SH-SY5Y (cell line): ENCODE measurements around the gene SLC17A1.

Experiments used
- GATA2 ChIP-seq: IDR thresholded peaks from 2 replicates; pipeline ENCODE4 v1.6.1; 2011; ENCODE audit warnings: mild to moderate bottlenecking, low read depth, low read length
- GATA3 ChIP-seq: IDR thresholded peaks from 2 replicates; pipeline ENCODE4 v1.6.1; 2011; ENCODE audit warnings: low read depth, mild to moderate bottlenecking, low read length, moderate library complexity

The SLC17A1 gene

GRCh38 chr6:25852756-25853155, 20.9 kb upstream of the SLC17A1 start:
- TF ChIP-seq GATA2: no peak
- no peak for TF ChIP-seq GATA3

DNA sequence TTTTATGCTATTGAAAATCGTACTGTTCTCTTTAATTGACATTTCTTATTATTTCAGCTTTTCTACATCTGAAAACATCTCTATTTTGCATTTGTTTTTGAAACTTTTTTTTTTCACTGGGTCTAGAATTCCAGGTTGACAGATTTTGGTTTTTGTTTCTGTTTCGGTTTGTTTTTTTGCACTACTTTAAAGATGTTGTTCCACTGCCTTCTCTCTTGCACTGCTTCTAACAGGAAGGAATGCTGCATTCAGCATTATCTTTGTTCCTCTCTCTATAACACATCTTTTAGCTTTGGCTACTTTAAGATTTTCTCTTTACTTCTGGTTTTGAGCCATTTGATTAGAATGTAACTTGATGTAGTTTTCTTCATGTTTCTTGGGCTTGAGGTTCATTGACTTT, 20.1 kb upstream of the SLC17A1 start:
- TF ChIP-seq GATA2 (no peak), GATA3 (no peak)

GRCh38 chr6:25844518-25844917, 12.7 kb upstream of the SLC17A1 start:
- TF ChIP-seq GATA2: peak; percentile 66
- TF ChIP-seq GATA3: peak; percentile 54; the same call in 1 of the 2 replicates

DNA sequence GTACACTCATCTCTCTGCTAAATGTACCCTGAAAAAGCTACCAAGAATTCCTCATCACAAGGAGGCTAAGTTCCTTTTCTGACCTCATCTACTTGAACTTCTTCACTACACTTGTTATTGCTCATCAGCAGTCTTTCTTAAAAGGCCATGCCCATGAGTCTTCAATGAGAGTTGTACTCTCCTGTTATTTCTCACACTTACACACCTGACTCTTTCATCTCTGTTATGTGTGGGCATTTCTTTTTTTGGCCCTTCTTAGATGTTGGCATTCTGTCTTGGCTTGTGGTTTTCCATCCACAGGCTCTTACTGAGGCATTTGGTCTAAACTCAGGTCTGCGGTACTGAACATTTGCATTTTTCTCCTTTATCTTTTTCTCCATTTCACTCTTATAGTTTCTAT, 10.7 kb upstream of the SLC17A1 start:
- no peak for TF ChIP-seq GATA2
- TF ChIP-seq GATA3: no peak

- no peak for TF ChIP-seq GATA3
These were observed 3.8 kb upstream of the SLC17A1 start for GRCh38 chr6:25835442-25836283.

DNA sequence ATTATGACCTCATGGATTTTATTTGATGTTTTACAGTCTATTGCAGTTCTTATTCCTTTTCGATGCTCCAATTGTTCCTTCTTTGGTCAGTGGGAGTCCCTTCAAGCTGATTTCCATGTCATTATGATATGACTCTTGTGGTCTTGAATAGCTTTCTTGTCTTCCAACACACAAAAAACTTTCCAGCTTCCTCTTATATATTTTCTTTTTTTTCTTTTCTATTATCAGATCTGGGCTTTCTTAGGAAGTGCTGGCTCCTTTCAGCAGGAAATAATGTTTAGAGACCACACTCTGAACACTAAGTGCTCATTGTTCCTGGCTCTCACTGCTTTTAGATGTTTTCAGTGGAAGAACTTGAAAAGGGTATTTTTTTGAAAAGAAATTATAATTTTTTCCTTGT, 3.1 kb upstream of the SLC17A1 start:
- TF ChIP-seq GATA3 (no peak), GATA2 (no peak)

DNA sequence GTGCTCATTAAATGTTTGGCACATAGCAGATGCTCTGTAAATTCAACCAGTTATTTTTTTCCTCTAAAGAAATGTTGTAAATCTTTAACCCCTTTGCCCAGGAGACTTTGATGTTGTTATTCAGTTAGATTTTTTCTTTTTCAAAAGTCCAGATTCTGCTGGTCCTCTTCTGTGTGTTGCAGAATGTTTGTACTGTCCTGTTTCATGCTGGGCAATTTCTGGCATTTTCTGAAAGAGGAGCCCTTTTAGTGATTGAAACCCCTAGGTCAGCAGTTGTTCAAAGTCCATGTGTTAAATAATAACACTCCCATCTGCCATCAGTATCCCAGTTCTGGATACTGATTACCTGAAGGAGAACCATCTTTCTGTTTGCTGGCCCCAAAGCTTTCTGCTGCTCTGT, 1.3 kb upstream of the SLC17A1 start:
- TF ChIP-seq GATA3 (no peak), GATA2 (no peak)

GRCh38 chr6:25832670-25833069, 818 bp upstream of the SLC17A1 start:
- no peak for TF ChIP-seq GATA3
- TF ChIP-seq GATA2: no peak

DNA sequence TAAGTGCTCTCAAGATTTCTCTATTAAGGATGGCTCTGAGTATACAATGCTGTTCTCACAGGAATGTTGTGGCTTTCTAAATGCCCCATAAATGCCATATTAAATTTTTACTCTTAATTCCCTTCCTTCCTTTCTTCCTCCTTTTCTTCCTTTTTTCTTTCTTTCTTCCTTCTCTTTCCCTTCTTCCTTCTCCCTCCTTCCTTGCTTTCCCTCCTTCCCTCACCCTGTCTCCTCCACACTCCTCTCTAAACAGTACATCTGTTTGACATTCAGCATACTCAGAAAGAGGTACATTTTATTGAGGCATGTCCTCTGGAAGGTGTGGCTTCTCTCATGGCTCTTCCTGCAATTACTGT, 433 bp upstream of the SLC17A1 start:
- TF ChIP-seq GATA2 (no peak), GATA3 (no peak)

GRCh38 chr6:25830458-25830857, 1.4 kb downstream of the SLC17A1 start:
- TF ChIP-seq GATA2: no peak
- TF ChIP-seq GATA3: no peak

DNA sequence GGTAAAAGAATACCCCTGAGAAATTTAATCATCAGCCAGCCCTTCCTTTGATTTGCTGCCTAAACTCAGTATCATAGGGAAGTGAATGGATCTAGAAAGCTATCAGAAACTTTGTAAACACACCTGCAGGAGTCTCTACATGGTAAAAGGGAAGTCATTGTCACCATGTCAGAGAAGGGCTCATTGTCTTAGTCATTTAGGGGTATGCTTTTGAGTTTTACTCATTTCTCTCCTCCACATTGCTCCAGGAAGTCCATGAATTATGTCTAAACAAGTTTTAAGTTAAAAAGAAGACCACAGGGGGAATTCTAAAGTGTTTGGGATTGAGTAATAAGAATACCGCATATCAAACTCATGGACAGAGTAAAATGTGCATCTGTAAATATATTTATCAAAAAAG, 2.5 kb downstream of the SLC17A1 start:
- no peak for TF ChIP-seq GATA2
- no peak for TF ChIP-seq GATA3

- TF ChIP-seq GATA2 (no peak), GATA3 (no peak)
These were observed 10.5 kb downstream of the SLC17A1 start for GRCh38 chr6:25821341-25821740.

GRCh38 chr6:25816252-25816651, 15.6 kb downstream of the SLC17A1 start:
- no peak for TF ChIP-seq GATA2
- TF ChIP-seq GATA3: no peak

DNA sequence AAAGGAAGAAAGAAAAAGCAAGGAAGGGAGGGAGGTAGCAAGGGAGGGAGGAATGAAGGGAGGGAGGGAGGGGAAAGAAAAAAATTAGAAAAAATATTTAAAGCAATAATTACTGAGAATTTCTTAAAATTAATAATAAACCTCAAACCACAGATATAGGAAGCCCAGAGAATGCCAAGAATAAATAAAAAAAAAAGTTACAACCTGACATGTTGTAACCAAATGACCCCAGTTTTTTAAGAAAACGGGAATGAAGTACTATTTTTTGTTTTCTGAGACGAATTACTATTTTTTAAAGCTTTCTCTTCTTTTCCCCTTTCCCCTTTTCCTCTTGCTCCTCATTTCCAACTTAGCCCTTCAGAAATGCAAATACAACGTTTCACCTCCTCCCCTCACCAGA, 16.7 kb downstream of the SLC17A1 start:
- no peak for TF ChIP-seq GATA2
- no peak for TF ChIP-seq GATA3

DNA sequence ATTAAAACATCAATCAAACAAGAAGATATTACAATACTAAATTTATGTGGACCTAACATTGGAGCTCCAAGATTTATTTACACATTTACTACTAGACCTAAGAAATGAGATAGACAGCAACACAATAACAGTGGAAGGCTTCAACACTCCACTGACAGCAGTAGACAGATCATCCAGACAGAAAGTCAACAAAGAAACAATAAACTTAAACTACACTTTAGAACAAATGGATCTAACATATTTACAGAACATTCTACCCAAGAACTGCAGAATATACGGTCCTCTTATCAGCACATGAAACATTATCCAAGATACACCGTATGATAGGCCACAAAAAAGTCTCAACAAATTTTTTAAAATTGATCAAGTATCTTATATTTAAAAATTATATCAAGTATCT, 27.0 kb downstream of the SLC17A1 start:
- TF ChIP-seq GATA3 (no peak), GATA2 (no peak)

DNA sequence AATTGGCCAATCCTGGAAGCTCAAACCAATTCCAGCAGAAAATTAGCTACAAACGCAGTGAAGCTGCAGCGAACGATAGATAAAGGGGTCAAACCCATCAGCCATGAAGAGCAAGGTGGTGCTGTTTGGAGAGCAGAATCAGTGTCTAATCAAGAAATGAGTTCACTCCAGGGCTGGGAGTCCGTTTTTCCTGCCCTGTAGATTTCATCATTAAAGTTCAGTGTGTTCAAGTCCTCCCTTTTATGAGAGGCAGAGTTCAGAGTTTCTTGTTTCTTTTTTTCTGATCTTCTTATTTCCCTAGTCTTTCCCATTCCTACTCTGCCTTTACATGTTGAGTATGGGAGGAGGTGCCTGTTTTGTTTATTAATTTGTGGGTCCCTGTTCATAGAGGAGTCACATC, 30.4 kb downstream of the SLC17A1 start:
- TF ChIP-seq GATA3 (no peak), GATA2 (no peak)

- TF ChIP-seq GATA3: no peak
- TF ChIP-seq GATA2: no peak
These were observed 37.1 kb downstream of the SLC17A1 start for GRCh38 chr6:25794784-25795183.
